Stomach (tissue), 9 donors: ENCODE data around the gene SLC29A2. TPM values are rescaled to one million over a fixed set of nuclear protein-coding genes. Genes with fewer than 3 reads are reported as not detected.
"Not testable (repeated sequence)": the region's sequence is repeated elsewhere in the genome, so short reads cannot be mapped to it uniquely, and the experiment has no call there.

Experiments used
- DNase-seq, 2 donors: peaks; one replicate each; pipeline versions ENCODE4 v3.0.0 to v3.0.0-alpha.2; 2013 to 2019
- H3K27ac ChIP-seq, 5 donors: fragments of 200-600 bp in 4 of 5; sonication (generic) in 4 of 5; one replicate each; pipeline ENCODE4 v1.5.1; 2013 to 2019; ENCODE audit warnings: mild to moderate bottlenecking in 1 of 5, moderate library complexity in 1 of 5
- H3K27me3 ChIP-seq, 3 donors: fragments of 200-600 bp; sonication (generic); one replicate each; pipeline ENCODE4 v1.5.1; 2017 to 2019; ENCODE audit warnings: mixed run types in 1 of 3
- H3K36me3 ChIP-seq, 4 donors: fragments of 200-600 bp; sonication (generic); 1 replicate in 3 of 4; 2 replicates in 1 of 4; pipeline ENCODE4 v1.5.1; 2016 to 2019
- H3K4me1 ChIP-seq, 4 donors: fragments of 200-600 bp; sonication (generic); one replicate each; pipeline ENCODE4 v1.5.1; 2016 to 2019
- H3K4me3 ChIP-seq, 4 donors: fragments of 200-600 bp; sonication (generic) in 3 of 4; one replicate each; pipeline ENCODE4 v1.5.1; 2016 to 2019; ENCODE audit warnings: mild to moderate bottlenecking in 1 of 4
- H3K9me3 ChIP-seq, 4 donors: fragments of 200-600 bp; sonication (generic); one replicate each; pipeline ENCODE4 v1.5.1; 2016 to 2019
- CTCF ChIP-seq, 7 experiments: fragments of 450-650 bp in 4 of 7; fragments of 200-600 bp in 3 of 7; sonication (generic) in 3 of 7; IDR thresholded peaks; one replicate each; pipeline ENCODE4 v1.5.1; 2016 to 2019; ENCODE audit warnings: antibody characterized with exemption in 7 of 7, control low read depth in 2 of 7, mild to moderate bottlenecking in 1 of 7
- EP300 ChIP-seq: sonication (generic); formaldehyde crosslinking; IDR thresholded peaks from one replicate; pipeline ENCODE4 v1.6.1; 2017; ENCODE audit warnings: antibody characterized with exemption
- POLR2A ChIP-seq, 4 donors: fragments of 450-650 bp; IDR thresholded peaks; one replicate each; pipeline ENCODE4 v1.6.1; 2016; ENCODE audit warnings: antibody characterized with exemption in 4 of 4, control low read depth in 2 of 4, mild to moderate bottlenecking in 1 of 4, moderate library complexity in 1 of 4
- POLR2AphosphoS5 ChIP-seq, 3 donors: sonication (generic); formaldehyde crosslinking; IDR thresholded peaks; one replicate each; pipeline ENCODE4 v1.6.1; 2016; ENCODE audit warnings: antibody characterized with exemption in 3 of 3
- WGBS, 5 donors: extraction: QIAGEN DNeasy Blood & Tissue Kit in 3 of 5; methylation state at CpG; one replicate each; pipeline versions ENCODE4 v1.1.5 to v1.1.7; 2013 to 2018; 5-methylcytosine and 5-hydroxymethylcytosine counted together
- intact Hi-C: fragments of 100-400 bp; cut with DNase I; formaldehyde crosslinking; loops from one replicate; pipeline ENCODE4 v1.15.1; 2023; ENCODE audit warnings: low total_unique reads
- polyA plus RNA-seq, 3 donors: library from polyadenylated mRNA; stranded (reverse); fragments of 200-250 nt; gene quantifications; one replicate each; pipeline ENCODE4 v1.2.3, GENCODE V29; 2013
- total RNA-seq, 5 donors: library from RNA; depleted of rRNA; stranded (reverse); fragments of >200 nt; gene quantifications; one replicate each; pipeline versions ENCODE4 v1.1.0 to v1.2.3, GENCODE V29; 2014 to 2016
- donor health status: healthy with polysubstance abuse.
- donor health status: Bipolar disorder and iron deficiency.
- donor health status: healthy.

The SLC29A2 gene
- total and polyA plus RNA-seq, 8 donors, result 2.0 to 14.3 (median 6.4) TPM

DNA sequence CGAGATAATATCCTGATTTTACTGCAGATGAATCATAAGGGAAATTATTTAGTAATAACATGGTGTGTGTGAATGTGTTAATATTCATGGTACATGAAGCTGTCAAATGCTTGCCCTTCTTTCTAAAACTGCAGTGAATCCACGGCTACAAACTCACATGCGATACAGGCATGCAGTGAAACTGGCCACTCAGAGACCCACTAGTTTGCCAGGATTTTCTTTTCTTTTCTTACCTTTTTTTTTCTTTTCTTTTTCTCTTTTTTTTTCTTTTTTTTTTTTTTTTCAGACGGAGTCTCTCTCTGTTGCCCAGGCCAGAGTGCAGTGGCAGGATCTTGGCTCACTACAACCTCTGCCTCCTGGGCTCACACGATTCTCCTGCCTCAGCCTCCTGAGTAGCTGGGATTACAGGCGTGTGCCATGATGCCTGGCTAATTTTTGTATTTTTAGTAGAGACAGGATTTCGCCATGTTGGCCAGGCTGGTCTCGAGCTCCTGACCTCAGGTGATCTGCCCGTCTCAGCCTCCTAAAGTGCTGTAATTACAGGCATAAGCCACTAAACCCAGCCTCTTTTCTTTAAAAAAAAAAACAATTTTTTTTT, 2.2 kb upstream of the SLC29A2 start:
- H3K9me3 ChIP-seq, H3K36me3 ChIP-seq, intact Hi-C loops, H3K27ac ChIP-seq, H3K4me3 ChIP-seq, DNase-seq: not testable (repeated sequence)
- whole genome bisulfite sequencing, 5 donors, result 64 to 84% (median 75%) methylated on average over 9 of the region's 9 CpGs
- H3K27me3 ChIP-seq, result peaks cover 6 to 61% (median 11%) of the 10 kb centered on the region in 3 donors
- H3K4me1 ChIP-seq, result peaks cover 17 to 42% (median 30%) of the 10 kb centered on the region in 4 donors

- WGBS, 5 donors, result 50 to 56% (median 55%) methylated on average over 5 of the region's 5 CpGs
- no peaks in the 10 kb centered on the region for H3K36me3 ChIP-seq
- H3K27me3 ChIP-seq, result peaks cover 6 to 56% (median 11%) of the 10 kb centered on the region in 3 donors
- peaks cover 17 to 42% (median 30%) of the 10 kb centered on the region in 4 donors for H3K4me1 ChIP-seq
- TF ChIP-seq EP300 (no peak), CTCF (IDR thresholded peaks at IDR 0.05) (no peak), POLR2A (IDR thresholded peaks at IDR 0.05) (no peak), POLR2AphosphoS5 (IDR thresholded peaks at IDR 0.05) (no peak)
- H3K27ac ChIP-seq, result no peak overlapping the region
- peak in 1 of 2 donors; percentile 9 for DNase-seq
- intact Hi-C loops, result no loop called here
- no peaks in the 10 kb centered on the region for H3K9me3 ChIP-seq
- H3K4me3 ChIP-seq, result no peak overlapping the region
Measured at GRCh38 chr11:66373265-66373664, 1.7 kb upstream of the SLC29A2 start.

GRCh38 chr11:66369073-66369894, 2.3 kb downstream of the SLC29A2 start:
- H3K36me3 ChIP-seq, result no peaks in the 10 kb centered on the region
- WGBS, 5 donors, result 73 to 87% (median 76%) methylated on average over 22 to 25 of the region's 25 CpGs
- peaks cover 17 to 42% (median 30%) of the 10 kb centered on the region in 4 donors for H3K4me1 ChIP-seq
- no peak for TF ChIP-seq EP300
- no peak for TF ChIP-seq CTCF (IDR thresholded peaks at IDR 0.05)
- no peak for TF ChIP-seq POLR2AphosphoS5 (IDR thresholded peaks at IDR 0.05)
- no peak for TF ChIP-seq POLR2A (IDR thresholded peaks at IDR 0.05)
- DNase-seq, result peak in 1 of 2 donors; percentile 3
- no peak overlapping the region for H3K4me3 ChIP-seq
- H3K27me3 ChIP-seq, result peaks cover 6 to 36% (median 11%) of the 10 kb centered on the region in 3 donors
- peak overlapping the region in 1 of 5 donors; percentile 13 for H3K27ac ChIP-seq
- intact Hi-C loops, result no loop called here
- H3K9me3 ChIP-seq, result no peaks in the 10 kb centered on the region

DNA sequence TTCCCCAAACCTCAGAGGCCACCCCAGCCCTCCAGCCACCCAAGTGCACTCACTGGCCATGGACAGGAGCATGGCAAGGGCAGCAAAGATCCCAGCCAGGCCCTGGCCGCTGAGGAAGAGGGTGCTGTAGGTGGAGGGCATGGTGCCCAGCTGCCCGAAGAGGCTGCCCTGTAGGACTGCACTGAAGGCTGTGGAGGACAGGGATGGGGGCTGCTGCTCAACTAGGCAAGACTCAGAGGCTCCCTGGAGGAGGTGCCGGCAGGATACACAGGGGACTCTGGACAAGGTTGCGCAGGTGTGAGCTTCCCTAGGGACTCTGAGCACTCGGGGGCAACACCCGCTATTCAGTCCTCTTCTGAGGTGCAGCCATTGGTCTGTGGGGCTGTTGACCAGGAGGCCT, 3.1 kb downstream of the SLC29A2 start:
- no peaks in the 10 kb centered on the region for H3K36me3 ChIP-seq
- H3K4me1 ChIP-seq, result peaks cover 17 to 44% (median 33%) of the 10 kb centered on the region in 4 donors
- H3K27me3 ChIP-seq, result peaks cover 6 to 28% (median 11%) of the 10 kb centered on the region in 3 donors
- H3K27ac ChIP-seq, result no peak overlapping the region
- intact Hi-C loops, result no loop called here
- WGBS, 5 donors, result 77 to 89% (median 84%) methylated on average over 6 of the region's 6 CpGs
- no peaks in the 10 kb centered on the region for H3K9me3 ChIP-seq
- no peak for TF ChIP-seq POLR2AphosphoS5 (IDR thresholded peaks at IDR 0.05)
- no peak for TF ChIP-seq EP300
- TF ChIP-seq CTCF (IDR thresholded peaks at IDR 0.05), result no peak
- TF ChIP-seq POLR2A (IDR thresholded peaks at IDR 0.05), result no peak
- DNase-seq, result peak in 1 of 2 donors; percentile 4
- H3K4me3 ChIP-seq, result no peak overlapping the region
